HG03432 (cell line): ENCODE measurements around the gene NCOA3.

Experiments
- ATAC-seq: cut with Tn5 transposase; IDR thresholded peaks from one replicate; pipeline ENCODE4 v1.9.1; 2021; ENCODE audit warnings: mild to moderate bottlenecking, moderate library complexity; ENCODE audit not compliant: unreplicated experiment

Gene NCOA3

GRCh38 chr20:47623206-47623605, 121.5 kb downstream of the NCOA3 start:
- no peak for ATAC-seq

GRCh38 chr20:47627540-47627939, 125.9 kb downstream of the NCOA3 start:
- no peak for ATAC-seq

DNA sequence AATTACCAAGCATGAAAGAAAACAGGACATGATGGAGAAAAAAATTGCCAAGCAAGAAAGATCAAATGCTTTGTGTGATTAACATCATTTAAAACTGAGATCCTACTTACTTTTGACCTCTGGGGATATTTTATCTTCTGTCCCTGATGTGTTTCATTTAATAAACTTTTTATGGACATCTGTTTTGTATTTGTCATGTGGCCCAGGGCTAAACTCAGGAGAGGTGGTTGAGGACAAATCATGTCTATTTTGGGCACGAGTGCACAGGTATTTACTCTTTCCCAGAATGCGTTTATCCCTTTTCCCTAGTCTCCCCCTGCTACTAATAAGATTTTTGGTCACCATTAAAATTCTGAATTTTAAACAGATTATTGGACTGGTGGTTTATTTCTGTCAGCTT, 128.2 kb downstream of the NCOA3 start:
- no peak for ATAC-seq

DNA sequence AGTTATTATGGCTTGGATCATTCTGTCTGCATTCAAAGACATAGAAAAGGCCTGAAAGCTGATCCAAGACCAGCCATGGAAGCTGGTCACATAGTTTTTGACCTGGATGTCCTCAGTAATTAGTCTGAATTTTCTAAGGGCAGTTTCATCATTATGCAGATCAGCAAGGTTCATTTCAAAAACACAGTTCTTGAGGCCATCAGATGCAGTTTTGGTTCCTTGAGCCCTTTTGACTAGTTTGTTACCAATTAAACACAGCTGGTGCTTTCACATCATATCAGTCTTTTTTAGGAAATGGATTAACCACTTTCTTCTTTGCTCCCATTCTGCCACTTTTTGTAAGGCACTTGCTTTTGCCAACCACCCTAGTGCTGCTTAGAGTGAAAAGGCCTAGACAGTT, 129.4 kb downstream of the NCOA3 start:
- no peak for ATAC-seq

- no peak for ATAC-seq
Observed at GRCh38 chr20:47635256-47635655, 133.6 kb downstream of the NCOA3 start.

DNA sequence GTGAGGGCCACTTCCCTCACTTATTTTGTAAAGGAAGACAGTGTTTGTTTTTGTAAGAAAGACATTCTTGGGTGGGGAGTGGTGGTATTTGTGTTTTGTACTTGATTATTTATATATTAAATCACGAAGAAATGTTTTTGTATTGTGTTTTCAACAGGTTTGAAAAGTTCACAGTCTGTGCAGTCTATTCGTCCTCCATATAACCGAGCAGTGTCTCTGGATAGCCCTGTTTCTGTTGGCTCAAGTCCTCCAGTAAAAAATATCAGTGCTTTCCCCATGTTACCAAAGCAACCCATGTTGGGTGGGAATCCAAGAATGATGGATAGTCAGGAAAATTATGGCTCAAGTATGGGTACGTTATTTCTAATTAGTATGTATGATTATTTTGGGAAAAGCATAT, 137.2 kb downstream of the NCOA3 start:
- ATAC-seq: no peak

DNA sequence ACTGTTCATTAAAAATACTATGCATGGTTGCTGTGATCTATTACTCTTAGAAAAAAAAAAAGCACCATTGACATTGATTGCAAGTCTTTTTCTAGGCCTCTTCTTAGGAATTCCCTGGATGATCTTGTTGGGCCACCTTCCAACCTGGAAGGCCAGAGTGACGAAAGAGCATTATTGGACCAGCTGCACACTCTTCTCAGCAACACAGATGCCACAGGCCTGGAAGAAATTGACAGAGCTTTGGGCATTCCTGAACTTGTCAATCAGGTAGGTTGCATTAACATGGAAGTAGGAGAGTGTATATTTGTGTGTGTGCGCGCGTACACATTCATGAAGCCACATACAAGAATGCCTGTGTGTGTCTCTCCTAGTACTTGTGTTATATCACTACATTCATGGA, 140.4 kb downstream of the NCOA3 start:
- no peak for ATAC-seq

- no peak for ATAC-seq
Observed at GRCh38 chr20:47642624-47643023, 140.9 kb downstream of the NCOA3 start.

DNA sequence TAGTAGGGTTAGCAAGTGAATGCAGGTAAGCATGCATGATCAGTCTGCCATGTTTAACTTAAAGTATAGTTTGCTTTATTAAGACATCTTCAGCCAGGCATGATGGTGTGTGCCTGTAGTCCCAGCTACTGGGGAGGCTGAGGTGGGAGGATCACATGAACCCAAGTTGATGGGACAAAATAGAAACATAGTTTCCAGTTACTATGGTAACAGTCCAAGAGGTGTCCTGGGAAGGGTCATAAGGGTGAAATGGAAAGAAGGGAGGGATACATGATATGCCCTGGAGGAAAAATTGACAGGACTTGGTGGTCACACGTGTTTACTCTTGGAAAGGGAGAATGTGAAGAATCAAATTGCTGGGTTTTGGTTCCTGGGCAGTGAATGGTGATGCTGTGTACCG, 143.9 kb downstream of the NCOA3 start:
- no peak for ATAC-seq

DNA sequence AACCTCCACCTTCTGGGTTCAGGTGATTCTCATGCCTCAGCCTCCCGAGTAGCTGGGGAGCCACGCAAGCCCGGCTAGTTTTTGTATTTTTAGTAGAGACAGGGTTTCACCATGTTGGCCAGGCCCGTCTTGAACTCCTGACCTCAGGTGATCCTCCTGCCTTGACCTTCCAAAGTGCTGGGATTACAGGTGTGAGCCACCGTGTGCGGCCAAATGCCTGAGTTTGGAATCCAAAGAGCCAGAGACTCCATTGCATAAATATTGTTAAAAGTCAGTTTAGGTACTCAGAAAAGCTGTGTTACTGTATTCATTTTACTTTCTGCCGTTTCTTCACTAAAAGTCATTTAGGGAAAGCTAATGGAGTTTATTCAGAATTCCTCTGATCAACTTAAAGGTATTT, 146.3 kb downstream of the NCOA3 start:
- ATAC-seq: no peak

DNA sequence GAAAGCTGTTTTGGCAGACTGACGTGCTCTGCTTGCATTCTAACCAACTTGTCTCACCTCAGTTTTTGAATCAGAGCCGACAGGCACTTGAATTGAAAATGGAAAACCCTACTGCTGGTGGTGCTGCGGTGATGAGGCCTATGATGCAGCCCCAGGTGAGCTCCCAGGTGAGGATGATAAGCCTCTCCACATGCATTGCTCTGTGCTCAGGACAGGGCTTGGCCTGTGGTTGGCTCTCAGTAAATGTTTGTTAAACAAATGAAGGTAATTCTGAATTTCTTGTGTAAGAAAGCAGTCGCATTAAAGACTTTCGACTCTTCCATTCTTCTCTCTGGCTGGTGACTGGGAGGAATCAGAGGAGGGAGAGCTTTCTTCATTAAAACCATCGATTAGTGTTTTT, 147.3 kb downstream of the NCOA3 start:
- ATAC-seq: no peak

GRCh38 chr20:47652301-47652700, 150.6 kb downstream of the NCOA3 start:
- ATAC-seq: no peak

- ATAC-seq: no peak
Observed at GRCh38 chr20:47652794-47653193, 151.1 kb downstream of the NCOA3 start.

DNA sequence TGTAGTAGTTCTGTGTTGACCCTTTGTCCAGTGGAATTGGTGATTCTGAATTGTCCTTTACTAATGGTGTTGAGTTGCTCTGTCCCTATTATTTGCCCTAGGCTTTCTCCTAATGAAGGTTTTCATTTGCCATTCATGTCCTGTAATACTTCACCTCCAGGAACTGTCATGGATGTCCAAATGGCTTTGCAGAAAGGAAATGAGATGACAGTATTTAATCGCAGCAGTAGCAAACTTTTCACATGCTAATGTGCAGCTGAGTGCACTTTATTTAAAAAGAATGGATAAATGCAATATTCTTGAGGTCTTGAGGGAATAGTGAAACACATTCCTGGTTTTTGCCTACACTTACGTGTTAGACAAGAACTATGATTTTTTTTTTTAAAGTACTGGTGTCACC, 152.2 kb downstream of the NCOA3 start:
- no peak for ATAC-seq

GRCh38 chr20:47654370-47654769, 152.7 kb downstream of the NCOA3 start:
- no peak for ATAC-seq

GRCh38 chr20:47655635-47656034, 153.9 kb downstream of the NCOA3 start:
- no peak for ATAC-seq

GRCh38 chr20:47656318-47656717, 154.6 kb downstream of the NCOA3 start:
- no peak for ATAC-seq

- no peak for ATAC-seq
Observed at GRCh38 chr20:47659904-47660601, 158.4 kb downstream of the NCOA3 start.

DNA sequence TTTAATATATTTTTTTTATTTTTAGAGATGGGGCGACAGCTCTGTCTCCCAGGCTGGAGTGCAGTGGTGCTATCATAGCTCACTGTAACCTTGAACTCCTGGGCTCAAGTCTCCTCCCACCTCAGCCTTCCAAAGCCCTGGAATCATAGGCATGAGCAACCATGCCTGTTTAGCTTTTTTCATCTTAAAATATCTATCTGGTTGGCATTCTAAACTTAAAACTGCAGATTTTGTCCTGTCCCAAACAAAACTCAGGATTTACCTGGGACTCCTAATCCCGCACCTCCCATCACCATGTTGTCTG, 158.9 kb downstream of the NCOA3 start:
- ATAC-seq: no peak

GRCh38 chr20:47660983-47661700, 159.5 kb downstream of the NCOA3 start:
- no peak for ATAC-seq

- no peak for ATAC-seq
Observed at GRCh38 chr20:47661714-47662113, 160.0 kb downstream of the NCOA3 start.

GRCh38 chr20:47662483-47663353, 161.0 kb downstream of the NCOA3 start:
- ATAC-seq: no peak
